K562 (cell line): ENCODE measurements around the gene CFDP1.

Source experiments
- BRCA1 ChIP-seq, 2 experiments: fragments of 450-650 bp in 1 of 2; sonication (generic) in 1 of 2; formaldehyde crosslinking in 1 of 2; IDR thresholded peaks; 2 replicates each; pipeline versions ENCODE4 v1.5.0 to v1.6.1; 2017 to 2020; ENCODE audit warnings: mild to moderate bottlenecking in 1 of 2, missing genetic modification reagents in 1 of 2
- ERF ChIP-seq: fragments of 450-650 bp; formaldehyde crosslinking; IDR thresholded peaks from 2 replicates; pipeline ENCODE4 v1.4.0; 2020; ENCODE audit warnings: mild to moderate bottlenecking, mixed read lengths
- FOXK1 ChIP-seq: sonication (generic); formaldehyde crosslinking; IDR thresholded peaks from 2 replicates; pipeline ENCODE4 v1.8.0; 2022; ENCODE audit warnings: missing genetic modification reagents, mild to moderate bottlenecking, borderline replicate concordance

GRCh38 chr16:75292691-75293090, 140.6 kb downstream of the CFDP1 start:
- no peak for TF ChIP-seq ERF (CRISPR knock-in tag)
- TF ChIP-seq BRCA1 (IDR thresholded peaks at IDR 0.05), result no peak
- no peak for TF ChIP-seq BRCA1 (CRISPR knock-in tag; IDR thresholded peaks at IDR 0.05)
- no peak for TF ChIP-seq FOXK1 (CRISPR knock-in tag)
